Liver (tissue), 9 donors: ENCODE measurements around the gene FUCA2. TPM values are rescaled to one million over a fixed set of nuclear protein-coding genes. Genes with fewer than 3 reads are reported as not detected.

Experiments used
- DNase-seq: peaks from one replicate; pipeline ENCODE4 v3.0.0-alpha.2; 2017; ENCODE audit warnings: low spot score
- H3K27ac ChIP-seq, 2 donors: one replicate each; pipeline ENCODE4 v1.7.0; 2013; ENCODE audit warnings: inconsistent platforms in 2 of 2, low read length in 2 of 2, control low read depth in 1 of 2, low read depth in 1 of 2, mild to moderate bottlenecking in 1 of 2
- H3K27me3 ChIP-seq, 4 donors: one replicate each; pipeline versions ENCODE4 v1.6.1 to v1.7.0; 2013; ENCODE audit warnings: low read length in 3 of 4, inconsistent platforms in 1 of 4, mild to moderate bottlenecking in 1 of 4, moderate library complexity in 1 of 4; ENCODE audit not compliant: control insufficient read depth in 4 of 4, insufficient read depth in 4 of 4
- H3K36me3 ChIP-seq, 4 donors: one replicate each; pipeline versions ENCODE4 v1.6.1 to v1.7.0; 2013; ENCODE audit warnings: low read length in 3 of 4, mild to moderate bottlenecking in 3 of 4, low read depth in 1 of 4, moderate library complexity in 1 of 4; ENCODE audit not compliant: control insufficient read depth in 4 of 4, insufficient read depth in 3 of 4
- H3K4me1 ChIP-seq, 4 donors: one replicate each; pipeline versions ENCODE4 v1.6.1 to v1.7.0; 2013; ENCODE audit warnings: low read length in 3 of 4, mild to moderate bottlenecking in 3 of 4, moderate library complexity in 1 of 4; ENCODE audit not compliant: control insufficient read depth in 4 of 4, insufficient read depth in 4 of 4
- H3K4me3 ChIP-seq, 3 donors: one replicate each; pipeline versions ENCODE4 v1.6.1 to v1.7.0; 2013; ENCODE audit warnings: low read length in 3 of 3, control low read depth in 1 of 3, low read depth in 1 of 3, mild to moderate bottlenecking in 1 of 3
- H3K9ac ChIP-seq, 2 donors: one replicate each; pipeline ENCODE4 v1.7.0; 2013; ENCODE audit warnings: low read length in 2 of 2, mild to moderate bottlenecking in 2 of 2, moderate library complexity in 2 of 2, control low read depth in 1 of 2, low read depth in 1 of 2
- H3K9me3 ChIP-seq, 4 donors: one replicate each; pipeline versions ENCODE4 v1.6.1 to v1.7.0; 2013; ENCODE audit warnings: low read length in 3 of 4; ENCODE audit not compliant: control insufficient read depth in 4 of 4
- CTCF ChIP-seq: fragments of 150-350 bp; IDR thresholded peaks from 2 replicates; pipeline ENCODE4 v1.5.1; 2017; ENCODE audit warnings: improper control_type of control experiment, low read depth, low read length; ENCODE audit not compliant: missing input control
- FOXA1 ChIP-seq: IDR thresholded peaks from 2 replicates; pipeline ENCODE4 v1.6.1; 2016; ENCODE audit warnings: antibody characterized with exemption
- FOXA2 ChIP-seq: IDR thresholded peaks from 2 replicates; pipeline ENCODE4 v1.6.1; 2016; ENCODE audit warnings: antibody characterized with exemption
- HNF4A ChIP-seq, 2 donors: conservative IDR thresholded peaks; 2 replicates each; pipeline ENCODE4 v1.6.1; 2016; ENCODE audit warnings: antibody characterized with exemption in 2 of 2, mild to moderate bottlenecking in 2 of 2
- HNF4G ChIP-seq: IDR thresholded peaks from 2 replicates; pipeline ENCODE4 v1.6.1; 2016; ENCODE audit warnings: antibody characterized with exemption
- JUND ChIP-seq, 2 donors: IDR thresholded peaks; 2 replicates each; pipeline ENCODE4 v1.6.1; 2016; ENCODE audit warnings: antibody characterized with exemption in 2 of 2
- NR2F2 ChIP-seq: IDR thresholded peaks from 2 replicates; pipeline ENCODE4 v1.6.1; 2016; ENCODE audit warnings: antibody characterized with exemption
- RAD21 ChIP-seq, 2 donors: IDR thresholded peaks; 2 replicates each; pipeline ENCODE4 v1.6.1; 2016; ENCODE audit warnings: antibody characterized with exemption in 2 of 2, mild to moderate bottlenecking in 2 of 2
- REST ChIP-seq: IDR thresholded peaks from 2 replicates; pipeline ENCODE4 v1.6.1; 2016; ENCODE audit warnings: antibody characterized with exemption, mild to moderate bottlenecking
- RXRA ChIP-seq, 2 donors: IDR thresholded peaks; 2 replicates each; pipeline ENCODE4 v1.6.1; 2017 to 2018; ENCODE audit warnings: antibody characterized with exemption in 2 of 2, mild to moderate bottlenecking in 1 of 2
- WGBS: extraction: QIAGEN DNeasy Blood & Tissue Kit; methylation state at CpG from one replicate; pipeline ENCODE4 v1.1.7; 2013; 5-methylcytosine and 5-hydroxymethylcytosine counted together
- polyA plus RNA-seq, 2 donors: library from polyadenylated mRNA; stranded (reverse) in 1 of 2; unstranded in 1 of 2; fragments of 200-250 nt in 1 of 2; fragments of >200 nt in 1 of 2; fragmentation: Nextera tagmentation in 1 of 2; extraction: Ambion mirVana in 1 of 2; gene quantifications; one replicate each; pipeline versions ENCODE4 v1.2.1 to v1.2.3, GENCODE V29; 2013 to 2015
- total RNA-seq, 2 donors: library from RNA; depleted of rRNA; stranded (reverse); fragments of >200 nt; gene quantifications; one replicate each; pipeline ENCODE4 v1.2.3, GENCODE V29; 2014
- TF ChIP-seq, protein P1 (sequence below): IDR thresholded peaks from 2 replicates; pipeline ENCODE4 v1.6.1; 2016; ENCODE audit warnings: antibody characterized with exemption
- TF ChIP-seq, protein P2 (sequence below): IDR thresholded peaks from 2 replicates; pipeline ENCODE4 v1.6.1; 2016; ENCODE audit warnings: antibody characterized with exemption
- donor health status: healthy.
- donor health status: healthy.
- donor health status: healthy.
- donor health status: healthy.
- donor health status: healthy.

FUCA2 gene
- total and polyA plus RNA-seq, 4 donors = 22.4 to 44.5 (median 35.1) TPM

DNA sequence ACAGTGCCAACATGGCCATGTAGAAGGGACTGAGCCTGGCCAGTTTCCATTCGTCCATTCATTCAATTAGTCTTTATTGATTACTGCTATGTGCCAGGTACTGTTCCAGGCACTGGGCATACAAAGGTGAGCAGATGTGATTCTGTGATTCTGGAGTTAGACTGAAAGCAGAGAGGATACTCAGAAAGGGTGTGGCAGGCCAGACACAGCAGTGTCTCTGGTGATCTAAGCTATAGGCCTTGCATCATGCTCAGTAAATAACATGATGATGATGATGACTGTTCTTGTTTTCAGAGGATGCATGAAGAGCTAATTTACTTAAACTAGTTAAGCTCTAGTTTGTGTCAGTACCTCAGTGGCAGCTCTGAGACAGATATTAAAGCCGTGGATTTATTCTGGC, 31.4 kb upstream of the FUCA2 start (continued):
- TF ChIP-seq REST = no peak
- no peak for TF ChIP-seq FOXA2

- Histone ChIP-seq H3K27me3 (no peaks in the 10 kb centered on the region), H3K9me3 (no peaks in the 10 kb centered on the region), H3K36me3 (no peaks in the 10 kb centered on the region), H3K27ac (no peak overlapping the region), H3K9ac (no peak overlapping the region), H3K4me1 (peaks cover 3 to 14% (median 11%) of the 10 kb centered on the region in 4 donors), H3K4me3 (no peak overlapping the region)
- DNase-seq = no peak
- WGBS = 81% methylated on average over 3 of the region's 3 CpGs
- TF ChIP-seq, protein P1, sequence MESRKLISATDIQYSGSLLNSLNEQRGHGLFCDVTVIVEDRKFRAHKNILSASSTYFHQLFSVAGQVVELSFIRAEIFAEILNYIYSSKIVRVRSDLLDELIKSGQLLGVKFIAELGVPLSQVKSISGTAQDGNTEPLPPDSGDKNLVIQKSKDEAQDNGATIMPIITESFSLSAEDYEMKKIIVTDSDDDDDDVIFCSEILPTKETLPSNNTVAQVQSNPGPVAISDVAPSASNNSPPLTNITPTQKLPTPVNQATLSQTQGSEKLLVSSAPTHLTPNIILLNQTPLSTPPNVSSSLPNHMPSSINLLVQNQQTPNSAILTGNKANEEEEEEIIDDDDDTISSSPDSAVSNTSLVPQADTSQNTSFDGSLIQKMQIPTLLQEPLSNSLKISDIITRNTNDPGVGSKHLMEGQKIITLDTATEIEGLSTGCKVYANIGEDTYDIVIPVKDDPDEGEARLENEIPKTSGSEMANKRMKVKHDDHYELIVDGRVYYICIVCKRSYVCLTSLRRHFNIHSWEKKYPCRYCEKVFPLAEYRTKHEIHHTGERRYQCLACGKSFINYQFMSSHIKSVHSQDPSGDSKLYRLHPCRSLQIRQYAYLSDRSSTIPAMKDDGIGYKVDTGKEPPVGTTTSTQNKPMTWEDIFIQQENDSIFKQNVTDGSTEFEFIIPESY = no peak
- TF ChIP-seq RXRA (IDR thresholded peaks at IDR 0.05) (no peak), CTCF (no peak), HNF4G (no peak), JUND (IDR thresholded peaks at IDR 0.05) (no peak), RAD21 (IDR thresholded peaks at IDR 0.05) (no peak), HNF4A (conservative IDR thresholded peaks at IDR 0.05) (no peak), FOXA1 (no peak)
- TF ChIP-seq, protein P2, sequence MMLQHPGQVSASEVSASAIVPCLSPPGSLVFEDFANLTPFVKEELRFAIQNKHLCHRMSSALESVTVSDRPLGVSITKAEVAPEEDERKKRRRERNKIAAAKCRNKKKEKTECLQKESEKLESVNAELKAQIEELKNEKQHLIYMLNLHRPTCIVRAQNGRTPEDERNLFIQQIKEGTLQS = no peak
Measured at GRCh38 chr6:143540192-143540591, 28.7 kb upstream of the FUCA2 start.

DNA sequence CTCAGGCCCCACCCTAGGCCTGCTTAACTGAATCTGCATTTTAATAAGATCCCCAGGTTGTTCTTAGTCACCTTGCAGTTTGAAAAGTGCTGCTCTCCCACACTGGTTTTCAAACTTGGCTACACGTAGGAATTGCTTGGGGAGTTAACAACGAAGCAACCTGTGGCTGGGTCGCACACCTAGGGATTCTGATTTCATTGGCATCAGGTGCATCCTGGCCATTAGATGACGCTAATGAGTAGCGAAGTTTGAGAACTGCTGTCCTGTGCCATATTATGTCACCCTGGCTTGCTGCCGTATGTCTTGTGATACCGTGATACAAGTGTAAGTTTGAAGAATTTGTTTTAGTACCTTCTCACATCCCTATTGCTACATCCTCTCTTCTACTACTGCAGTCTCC, 28.2 kb upstream of the FUCA2 start:
- Histone ChIP-seq H3K27ac (no peak overlapping the region), H3K27me3 (no peaks in the 10 kb centered on the region), H3K9me3 (no peaks in the 10 kb centered on the region), H3K4me3 (no peak overlapping the region), H3K9ac (no peak overlapping the region), H3K36me3 (no peaks in the 10 kb centered on the region), H3K4me1 (peaks cover 3 to 19% (median 14%) of the 10 kb centered on the region in 4 donors)
- TF ChIP-seq NR2F2 = no peak
- TF ChIP-seq RXRA (IDR thresholded peaks at IDR 0.05) = no peak
- no peak for DNase-seq
- WGBS = 88% methylated on average over 7 of the region's 7 CpGs
